Measurements from ENCODE around the gene MPZL2. TPM values are rescaled to one million over a fixed set of nuclear protein-coding genes. Genes with fewer than 3 reads are reported as not detected.

The MPZL2 gene
- total and polyA plus RNA-seq, 2 of the 8 experiments (the other 6 are each of a cell fraction or from before 2014, with no cell fraction given), result 2.4 to 3.2 TPM

DNA sequence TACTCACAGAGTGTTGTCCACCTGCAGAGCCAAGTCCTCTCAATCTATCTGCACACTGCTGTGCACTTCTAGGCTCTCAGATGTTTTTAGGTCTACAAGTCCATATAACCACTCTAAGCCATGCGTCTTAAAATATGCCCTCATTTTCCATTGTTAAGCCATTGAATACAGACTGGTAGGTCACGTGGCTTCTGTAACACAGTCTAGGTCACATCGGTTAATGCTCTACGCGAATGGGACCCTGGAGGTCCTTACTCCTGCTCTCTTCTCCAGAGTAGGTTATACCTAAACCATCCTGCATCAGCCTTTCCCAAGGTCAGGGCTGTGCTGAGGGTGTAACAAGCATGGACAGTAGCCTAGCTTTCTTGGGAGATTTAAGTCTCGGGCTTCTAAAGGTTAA lies 40.1 kb downstream of the MPZL2 start (continued):
- TF ChIP-seq ZNF274 (IDR thresholded peaks at IDR 0.05; ENCODE audit: borderline replicate concordance, extremely low read depth, low read length) (no peak), JUN (IDR thresholded peaks at IDR 0.05; ENCODE audit: low read depth, low read length) (no peak), FOSL1 (IDR thresholded peaks at IDR 0.05; ENCODE audit: insufficient read depth, low read depth, low read length) (no peak), SIRT6 (IDR thresholded peaks at IDR 0.05; ENCODE audit: low read length) (no peak)

Data from H1 (cell line).